Transverse colon (tissue), 4 donors: ENCODE data around the gene ARIH1. TPM values are rescaled to one million over a fixed set of nuclear protein-coding genes. Genes with fewer than 3 reads are reported as not detected.

Experiments used
- DNase-seq: peaks from one replicate; pipeline ENCODE4 v3.0.0-alpha.2; 2019
- H3K27ac ChIP-seq, 4 donors: fragments of 200-600 bp; sonication (generic); 2 replicates each; pipeline ENCODE4 v1.5.1; 2016 to 2018; ENCODE audit warnings: inconsistent platforms in 4 of 4
- H3K27me3 ChIP-seq: fragments of 200-600 bp; sonication (generic); 2 replicates; pipeline ENCODE4 v1.5.1; 2017; ENCODE audit warnings: inconsistent platforms
- H3K36me3 ChIP-seq, 4 donors: fragments of 200-600 bp; sonication (generic); 2 replicates each; pipeline ENCODE4 v1.5.1; 2017 to 2019; ENCODE audit warnings: inconsistent platforms in 4 of 4
- H3K4me1 ChIP-seq, 4 donors: fragments of 200-600 bp; sonication (generic); 2 replicates each; pipeline ENCODE4 v1.5.1; 2017 to 2020; ENCODE audit warnings: inconsistent platforms in 4 of 4
- H3K4me3 ChIP-seq, 4 donors: fragments of 200-600 bp; sonication (generic); 1 replicate in 1 of 4; 2 replicates in 3 of 4; pipeline versions ENCODE4 v1.5.1 to v1.6.1; 2017 to 2019; ENCODE audit warnings: inconsistent platforms in 4 of 4
- H3K9me3 ChIP-seq, 2 donors: fragments of 200-600 bp; sonication (generic); 2 replicates each; pipeline ENCODE4 v1.5.1; 2017 to 2019; ENCODE audit warnings: inconsistent platforms in 2 of 2
- EP300 ChIP-seq: sonication (generic); formaldehyde crosslinking; IDR thresholded peaks from one replicate; pipeline ENCODE4 v1.6.1; 2017; ENCODE audit warnings: antibody characterized with exemption, low read depth
- POLR2A ChIP-seq: fragments of 450-650 bp; IDR thresholded peaks from one replicate; pipeline ENCODE4 v1.6.1; 2016; ENCODE audit warnings: antibody characterized with exemption, mild to moderate bottlenecking, moderate library complexity
- POLR2AphosphoS5 ChIP-seq, 3 donors: sonication (generic); formaldehyde crosslinking; IDR thresholded peaks; one replicate each; pipeline ENCODE4 v1.6.1; 2016; ENCODE audit warnings: antibody characterized with exemption in 3 of 3
- WGBS, 2 donors: methylation state at CpG; one replicate each; pipeline ENCODE4 v1.1.5; 2018; ENCODE audit warnings: low coverage in 1 of 2; 5-methylcytosine and 5-hydroxymethylcytosine counted together
- in situ Hi-C, 4 donors: fragments of 200-750 bp; cut with MboI; loops; one replicate each; pipeline versions ENCODE4 v1.15.0 to v1.15.1; 2017; ENCODE audit warnings: low sequenced_read_pairs in 3 of 4, low pct_ligation_motif_present in 1 of 4, low pct_unique_long_range_greater_than_20kb in 1 of 4
- intact Hi-C: fragments of 100-400 bp; cut with DNase I; formaldehyde crosslinking; loops from one replicate; pipeline ENCODE4 v1.15.1; 2023; ENCODE audit warnings: low total_unique reads
- total RNA-seq, 4 donors: library from RNA; depleted of rRNA; stranded (reverse); fragments of >200 nt; gene quantifications; one replicate each; pipeline ENCODE4 v1.1.0, GENCODE V29; 2016
- TF ChIP-seq, protein P1 (sequence below), 5 experiments: fragments of 200-600 bp in 3 of 5; fragments of 450-650 bp in 2 of 5; sonication (generic) in 3 of 5; IDR thresholded peaks; 1 replicate in 2 of 5; 2 replicates in 3 of 5; pipeline ENCODE4 v1.5.1; 2016 to 2017; ENCODE audit warnings: antibody characterized with exemption in 5 of 5, inconsistent platforms in 3 of 5, mild to moderate bottlenecking in 2 of 5, moderate library complexity in 1 of 5

The ARIH1 gene
- total RNA-seq, 4 donors from 2014 or later, result 15.7 to 108 (median 53.1) TPM

DNA sequence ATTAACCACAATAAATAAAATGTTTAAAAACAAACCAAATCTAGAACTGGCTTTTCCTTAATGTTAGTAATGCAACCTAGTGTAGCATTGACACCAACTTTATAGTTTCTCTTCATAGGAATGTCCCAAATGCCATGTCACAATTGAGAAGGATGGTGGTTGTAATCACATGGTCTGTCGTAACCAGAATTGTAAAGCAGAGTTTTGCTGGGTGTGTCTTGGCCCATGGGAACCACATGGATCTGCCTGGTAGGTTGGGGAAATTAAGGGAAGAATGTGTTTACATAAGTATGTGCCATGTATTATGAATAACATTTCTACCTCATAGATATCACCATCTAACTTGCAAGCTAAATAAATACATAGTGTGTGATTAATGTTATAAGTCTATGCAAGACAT lies 95.9 kb downstream of the ARIH1 start:
- Histone ChIP-seq H3K9me3 (no peaks in the 10 kb centered on the region), H3K36me3 (peaks cover 0 to 84% (median 20%) of the 10 kb centered on the region in 4 donors), H3K4me3 (no peak overlapping the region), H3K27ac (no peak overlapping the region), H3K4me1 (peaks cover 0 to 8% (median 3%) of the 10 kb centered on the region in 4 donors), H3K27me3 (no peaks in the 10 kb centered on the region)
- intact Hi-C loops (no loop called here), in situ Hi-C loops (no loop called here)
- WGBS, 2 donors, result 81% methylated on average over 1 of the region's 1 CpG; no CpG with 5 or more reads in 1 of the 2 donors
- no peak for DNase-seq
- TF ChIP-seq EP300, result no peak
- TF ChIP-seq, protein P1, sequence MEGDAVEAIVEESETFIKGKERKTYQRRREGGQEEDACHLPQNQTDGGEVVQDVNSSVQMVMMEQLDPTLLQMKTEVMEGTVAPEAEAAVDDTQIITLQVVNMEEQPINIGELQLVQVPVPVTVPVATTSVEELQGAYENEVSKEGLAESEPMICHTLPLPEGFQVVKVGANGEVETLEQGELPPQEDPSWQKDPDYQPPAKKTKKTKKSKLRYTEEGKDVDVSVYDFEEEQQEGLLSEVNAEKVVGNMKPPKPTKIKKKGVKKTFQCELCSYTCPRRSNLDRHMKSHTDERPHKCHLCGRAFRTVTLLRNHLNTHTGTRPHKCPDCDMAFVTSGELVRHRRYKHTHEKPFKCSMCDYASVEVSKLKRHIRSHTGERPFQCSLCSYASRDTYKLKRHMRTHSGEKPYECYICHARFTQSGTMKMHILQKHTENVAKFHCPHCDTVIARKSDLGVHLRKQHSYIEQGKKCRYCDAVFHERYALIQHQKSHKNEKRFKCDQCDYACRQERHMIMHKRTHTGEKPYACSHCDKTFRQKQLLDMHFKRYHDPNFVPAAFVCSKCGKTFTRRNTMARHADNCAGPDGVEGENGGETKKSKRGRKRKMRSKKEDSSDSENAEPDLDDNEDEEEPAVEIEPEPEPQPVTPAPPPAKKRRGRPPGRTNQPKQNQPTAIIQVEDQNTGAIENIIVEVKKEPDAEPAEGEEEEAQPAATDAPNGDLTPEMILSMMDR (IDR thresholded peaks at IDR 0.05), result no peak
- no peak for TF ChIP-seq POLR2AphosphoS5 (IDR thresholded peaks at IDR 0.05)
- no peak for TF ChIP-seq POLR2A

DNA sequence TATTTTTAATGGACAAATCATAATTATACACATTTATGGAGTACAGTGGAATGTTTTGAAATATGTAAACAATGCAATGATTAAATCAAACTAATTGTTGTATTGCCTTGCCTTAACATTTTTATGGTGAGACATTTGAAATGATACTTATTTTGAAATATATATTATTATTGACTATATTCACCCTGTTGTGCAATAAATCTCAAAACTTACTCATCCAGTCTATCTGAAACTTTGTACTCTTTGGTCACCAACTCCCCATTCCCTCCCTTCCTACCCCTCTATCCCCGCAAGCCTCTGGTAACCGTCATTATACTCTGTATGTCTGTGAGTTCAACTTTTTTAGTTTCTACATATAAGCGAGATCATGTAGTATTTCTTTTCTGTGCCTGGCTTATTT lies 105.7 kb downstream of the ARIH1 start:
- intact Hi-C loops (no loop called here), in situ Hi-C loops (no loop called here)
- no peaks in the 10 kb centered on the region for H3K4me1 ChIP-seq
- H3K9me3 ChIP-seq, result no peaks in the 10 kb centered on the region
- no peak overlapping the region for H3K27ac ChIP-seq
- WGBS, 2 donors, result 98 to 100% methylated on average over 3 of the region's 3 CpGs
- no peak for DNase-seq
- H3K36me3 ChIP-seq, result peaks cover 0 to 66% (median 24%) of the 10 kb centered on the region in 4 donors
- no peak for TF ChIP-seq POLR2AphosphoS5 (IDR thresholded peaks at IDR 0.05)
- TF ChIP-seq EP300, result no peak
- TF ChIP-seq, protein P1 (IDR thresholded peaks at IDR 0.05), result no peak
- TF ChIP-seq POLR2A, result no peak
- H3K4me3 ChIP-seq, result no peak overlapping the region
- no peaks in the 10 kb centered on the region for H3K27me3 ChIP-seq

DNA sequence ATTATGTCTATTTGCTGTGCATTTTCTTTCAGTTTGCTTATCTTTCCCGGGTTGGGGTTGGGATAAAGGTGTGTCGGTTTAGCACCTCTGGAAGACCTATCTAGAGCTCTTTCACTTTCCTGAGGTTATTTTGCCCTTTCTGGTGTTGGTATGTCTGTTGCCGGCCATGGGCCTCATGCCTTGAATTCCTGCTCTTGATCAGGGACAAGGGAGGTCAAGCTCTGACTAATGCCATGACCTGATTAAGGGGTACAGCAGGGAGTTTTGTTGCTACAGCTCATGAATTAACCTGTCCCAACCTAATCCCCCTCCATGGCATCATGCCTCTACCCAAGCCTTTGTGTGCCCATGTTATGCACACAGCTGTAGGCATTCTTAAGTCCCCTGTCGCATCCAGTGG lies 109.9 kb downstream of the ARIH1 start:
- H3K36me3 ChIP-seq, result peaks cover 0 to 47% (median 17%) of the 10 kb centered on the region in 4 donors
- intact Hi-C loops, result no loop called here
- H3K27ac ChIP-seq, result no peak overlapping the region
- no peak overlapping the region for H3K4me3 ChIP-seq
- in situ Hi-C loops, result no loop called here
- 84 to 89% methylated on average over 3 to 4 of the region's 4 CpGs for WGBS, 2 donors
- no peaks in the 10 kb centered on the region for H3K9me3 ChIP-seq
- TF ChIP-seq POLR2A (no peak), EP300 (no peak), POLR2AphosphoS5 (IDR thresholded peaks at IDR 0.05) (no peak)
- TF ChIP-seq, protein P1 (IDR thresholded peaks at IDR 0.05), result no peak
- no peaks in the 10 kb centered on the region for H3K4me1 ChIP-seq
- H3K27me3 ChIP-seq, result no peaks in the 10 kb centered on the region
- DNase-seq, result no peak

DNA sequence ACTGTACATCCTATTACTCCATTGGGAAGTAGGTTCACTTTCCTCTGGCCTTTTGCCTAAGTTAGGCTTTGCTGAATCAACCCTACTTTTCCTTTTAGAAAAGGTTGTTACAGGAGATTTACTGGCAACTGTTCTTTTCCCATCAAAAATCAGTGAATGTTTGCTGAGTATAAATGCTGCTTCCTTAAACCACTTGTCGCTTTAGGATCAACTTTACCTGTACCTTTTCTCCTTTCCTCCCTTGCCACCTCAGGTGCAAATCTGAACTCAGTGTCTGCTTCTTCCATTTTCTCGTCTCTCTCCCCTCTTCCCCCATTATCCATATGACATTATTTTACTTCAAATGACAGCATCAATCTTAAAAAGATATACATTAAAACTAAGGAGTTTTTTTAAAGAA lies 110.9 kb downstream of the ARIH1 start:
- no peak for DNase-seq
- 93 to 94% methylated on average over 2 of the region's 2 CpGs for WGBS, 2 donors
- Histone ChIP-seq H3K4me1 (no peaks in the 10 kb centered on the region), H3K27me3 (no peaks in the 10 kb centered on the region), H3K4me3 (no peak overlapping the region), H3K9me3 (no peaks in the 10 kb centered on the region), H3K36me3 (peaks cover 0 to 45% (median 15%) of the 10 kb centered on the region in 4 donors), H3K27ac (no peak overlapping the region)
- in situ Hi-C loops, result no loop called here
- intact Hi-C loops, result no loop called here
- TF ChIP-seq POLR2A, result no peak
- no peak for TF ChIP-seq EP300
- TF ChIP-seq POLR2AphosphoS5 (IDR thresholded peaks at IDR 0.05), result no peak
- TF ChIP-seq, protein P1 (IDR thresholded peaks at IDR 0.05), result no peak
